ENCODE data around the gene BSN.

BSN gene

DNA sequence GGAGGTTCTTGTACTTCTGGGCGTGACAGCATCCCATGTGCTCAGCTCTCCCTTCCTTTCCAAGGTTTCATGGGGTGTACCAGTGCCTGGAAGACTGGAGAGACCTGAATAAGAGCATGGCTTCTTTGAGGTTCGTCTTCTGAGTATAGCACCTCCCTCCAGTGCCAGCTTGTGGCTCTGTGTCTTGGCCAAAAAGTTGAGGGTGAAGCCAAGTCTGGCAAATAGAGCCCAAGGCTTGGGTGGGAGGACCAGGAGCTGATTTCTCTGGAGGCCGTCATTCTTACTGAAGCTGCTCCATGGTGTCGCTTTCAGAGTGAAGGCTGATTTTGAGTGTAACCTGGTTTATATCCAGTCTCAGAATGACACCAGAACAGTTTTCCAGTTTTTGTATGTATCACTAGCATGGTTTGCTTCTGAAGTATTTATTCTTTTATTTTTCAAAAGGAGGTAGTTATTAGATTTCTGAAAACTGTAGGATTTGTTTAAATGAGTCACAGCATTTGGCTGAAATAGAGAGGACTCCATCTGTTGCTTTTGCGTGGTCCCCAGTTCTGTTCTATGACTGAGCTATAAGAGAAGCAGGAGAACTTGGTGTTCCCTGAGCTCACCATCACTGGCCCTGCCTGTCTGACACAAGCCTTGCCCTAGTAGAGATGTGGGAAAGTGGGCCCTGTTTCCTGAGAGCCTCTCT, 47.2 kb downstream of the BSN start:
- DNase-seq (ENCODE audit: low read depth, low spot score): no peak

DNA sequence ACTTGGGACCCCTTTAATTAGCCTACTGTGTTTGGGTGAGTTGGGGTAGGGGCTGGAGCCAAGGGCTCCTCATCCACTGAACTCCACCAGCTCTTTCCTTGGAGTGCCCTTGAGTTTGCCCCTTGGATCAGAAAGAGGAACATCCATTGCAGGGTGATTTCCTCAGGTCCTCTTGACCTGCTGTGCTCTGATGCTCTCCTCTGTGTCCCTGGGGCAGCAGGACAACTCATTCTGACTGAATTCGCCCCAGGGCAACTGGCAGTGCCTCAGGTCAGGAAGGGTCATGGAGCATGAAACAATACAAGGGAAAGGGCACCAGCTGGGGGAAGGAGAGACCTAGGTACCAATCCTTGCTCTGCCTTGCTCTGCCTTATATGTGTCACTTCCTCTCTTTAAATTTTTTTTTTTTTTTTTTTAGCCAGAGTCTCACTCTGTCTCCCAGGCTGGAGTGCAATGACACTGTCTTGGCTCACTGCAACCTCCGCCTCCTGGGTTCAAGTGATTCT, 47.8 kb downstream of the BSN start:
- DNase-seq (ENCODE audit: low read depth, low spot score): no peak

DNA sequence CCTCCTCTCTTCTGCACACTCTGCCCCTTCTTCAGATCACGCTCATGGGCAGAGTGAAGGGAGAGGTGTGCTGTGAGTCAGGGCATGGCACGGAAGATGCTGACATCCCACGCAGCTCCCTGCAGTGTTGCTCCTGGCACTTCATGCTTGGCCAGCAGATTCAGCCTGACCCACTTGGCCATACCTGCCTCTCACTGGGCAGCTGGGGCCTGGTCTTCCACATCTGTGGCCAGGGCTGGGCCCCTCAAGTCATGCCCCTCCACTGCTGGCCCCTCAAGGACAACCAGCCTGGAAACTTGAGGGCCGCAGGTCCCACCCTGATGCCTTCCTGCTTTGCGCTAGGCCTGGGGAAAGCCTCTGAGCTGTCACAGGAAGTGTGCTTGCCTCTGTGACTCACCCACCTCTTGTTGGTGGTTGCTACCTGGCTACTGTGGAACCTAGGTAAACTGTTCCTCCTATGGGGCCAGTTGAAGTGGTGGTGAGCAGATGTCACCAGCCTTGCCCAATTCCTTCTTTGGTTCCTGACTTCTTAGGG, 48.7 kb downstream of the BSN start:
- peak; percentile 31 for DNase-seq (ENCODE audit: low read depth, low spot score)

DNA sequence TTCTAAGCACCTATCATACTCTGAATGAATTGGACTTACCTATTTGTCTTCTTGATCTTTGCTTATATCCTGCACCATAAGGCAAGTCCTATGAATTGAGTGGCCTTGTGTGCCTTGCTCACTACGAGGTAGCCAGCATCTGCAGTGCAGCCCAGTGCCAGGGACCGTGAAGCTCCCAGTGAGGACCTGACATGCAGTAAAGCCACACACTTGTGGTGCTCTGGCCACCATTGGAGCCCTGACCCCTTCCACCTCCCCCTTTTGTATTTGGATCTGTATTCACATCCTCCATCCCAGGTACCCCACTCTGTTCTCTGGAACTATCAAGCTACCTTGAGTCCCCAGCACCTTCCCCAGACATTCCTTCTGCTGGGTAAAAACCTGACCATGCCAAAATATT, 52.1 kb downstream of the BSN start:
- no peak for DNase-seq (ENCODE audit: low read depth, low spot score)

DNA sequence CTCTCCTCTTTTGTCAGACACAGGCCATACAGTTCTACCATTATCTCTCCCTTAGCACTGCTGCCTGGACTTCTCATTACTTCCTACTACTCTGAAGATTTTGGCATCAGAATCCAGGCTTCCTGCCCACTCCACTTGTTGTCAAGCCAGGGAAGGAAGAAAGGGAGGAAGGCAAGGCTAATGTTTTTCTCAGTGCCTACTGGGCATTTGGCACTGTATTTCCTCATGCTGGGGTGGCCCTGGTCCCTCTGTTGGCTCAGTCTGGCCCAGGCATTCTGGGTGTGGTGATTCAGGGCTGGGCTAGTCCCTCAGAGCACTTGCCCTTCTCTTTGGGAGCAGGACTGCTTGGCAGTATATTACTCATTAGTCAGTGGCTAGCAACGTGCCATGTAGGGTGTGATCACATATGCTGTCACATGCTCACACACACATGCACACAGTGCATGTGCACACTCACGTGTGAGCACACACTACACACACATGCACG, 52.9 kb downstream of the BSN start:
- DNase-seq (ENCODE audit: low read depth, low spot score): no peak

- DNase-seq (ENCODE audit: low read depth, low spot score): no peak
Observed at GRCh38 chr3:49607796-49608195, 53.5 kb downstream of the BSN start.

GRCh38 chr3:49609314-49609713, 55.0 kb downstream of the BSN start:
- no peak for DNase-seq (ENCODE audit: low read depth, low spot score)

GRCh38 chr3:49609815-49610214, 55.5 kb downstream of the BSN start:
- no peak for DNase-seq (ENCODE audit: low read depth, low spot score)

- no peak for DNase-seq (ENCODE audit: low read depth, low spot score)
Observed at GRCh38 chr3:49610666-49611280, 56.5 kb downstream of the BSN start.

DNA sequence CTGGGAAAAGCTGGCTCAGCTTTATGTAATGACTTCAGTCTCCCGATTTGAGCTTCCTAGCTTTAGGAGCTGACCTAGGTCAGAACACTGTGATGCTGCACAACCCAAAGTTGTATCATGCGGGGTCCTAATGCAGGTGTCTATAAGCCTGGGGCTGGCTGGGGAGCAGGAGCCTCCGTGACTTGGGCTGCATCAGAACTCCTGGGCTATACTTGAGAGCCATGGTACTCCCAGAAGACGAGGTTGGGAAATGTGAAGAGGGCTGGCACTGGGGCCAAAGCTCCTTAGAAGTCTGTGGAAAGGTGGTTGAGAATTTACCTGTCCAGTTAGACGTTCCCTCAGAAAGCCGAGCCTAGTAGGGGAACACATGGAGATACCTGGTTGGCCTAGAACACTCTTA, 57.0 kb downstream of the BSN start:
- DNase-seq (ENCODE audit: low read depth, low spot score): no peak

DNA sequence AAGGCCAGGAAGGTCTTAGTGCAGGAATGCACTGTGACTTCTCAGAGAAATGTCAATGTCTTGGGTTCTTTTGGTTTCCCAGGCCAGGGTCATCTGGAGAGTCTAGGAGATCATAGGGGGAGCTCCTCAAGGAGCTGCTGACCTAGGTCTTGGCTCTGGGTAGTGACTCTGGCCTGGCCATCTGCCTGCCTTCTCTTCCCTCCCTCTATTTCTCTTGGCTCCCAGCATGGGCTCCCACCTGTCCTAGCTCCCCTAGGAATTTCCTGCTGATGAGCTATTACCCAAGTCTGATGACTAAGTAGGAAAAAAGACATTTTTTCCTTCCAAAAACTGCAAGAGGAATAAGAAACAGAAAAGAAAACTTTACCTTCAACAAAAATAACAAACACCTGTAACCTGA, 57.4 kb downstream of the BSN start:
- no peak for DNase-seq (ENCODE audit: low read depth, low spot score)

DNA sequence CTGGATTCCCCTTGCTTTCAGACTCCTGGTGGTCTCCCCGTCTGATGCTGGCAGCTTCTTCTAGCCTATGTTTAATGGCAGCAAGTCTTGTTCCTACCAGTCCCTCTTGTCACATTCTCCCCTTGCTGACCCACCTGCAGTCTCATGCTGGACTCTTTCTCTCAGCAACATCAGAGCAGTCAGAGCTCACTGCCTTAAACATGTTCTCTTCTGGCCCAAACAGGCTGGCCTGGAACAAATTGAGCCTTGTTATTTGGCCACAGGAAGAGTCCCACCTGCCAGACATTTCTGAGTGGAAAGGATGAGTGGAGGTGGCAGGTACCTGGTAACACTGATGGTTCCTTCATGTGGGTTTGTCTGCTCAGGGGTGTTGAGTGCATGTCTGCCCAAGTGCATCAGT, 60.7 kb downstream of the BSN start:
- no peak for DNase-seq (ENCODE audit: low read depth, low spot score)

DNA sequence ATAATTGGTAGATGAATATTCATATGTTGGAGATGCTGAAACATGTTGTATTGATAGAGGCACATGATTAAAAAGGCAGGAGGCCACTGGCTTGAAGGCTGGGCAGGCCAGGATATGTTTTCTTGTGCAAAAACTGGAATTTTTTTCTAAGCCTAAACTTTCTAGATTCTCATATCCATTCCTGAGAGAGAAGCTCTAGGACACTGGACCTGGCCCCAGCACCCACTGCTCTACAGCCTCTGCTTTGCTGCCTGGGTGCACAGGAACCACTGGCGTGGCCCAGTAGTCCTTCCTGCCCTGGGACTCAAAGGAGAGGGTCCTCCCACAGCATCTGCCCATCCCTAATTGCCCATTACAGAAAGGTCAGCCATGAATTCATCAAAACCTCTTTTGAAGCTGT, 61.8 kb downstream of the BSN start:
- no peak for DNase-seq (ENCODE audit: low read depth, low spot score)

- DNase-seq (ENCODE audit: low read depth, low spot score): no peak
Observed at GRCh38 chr3:49616491-49616941, 62.2 kb downstream of the BSN start.

DNA sequence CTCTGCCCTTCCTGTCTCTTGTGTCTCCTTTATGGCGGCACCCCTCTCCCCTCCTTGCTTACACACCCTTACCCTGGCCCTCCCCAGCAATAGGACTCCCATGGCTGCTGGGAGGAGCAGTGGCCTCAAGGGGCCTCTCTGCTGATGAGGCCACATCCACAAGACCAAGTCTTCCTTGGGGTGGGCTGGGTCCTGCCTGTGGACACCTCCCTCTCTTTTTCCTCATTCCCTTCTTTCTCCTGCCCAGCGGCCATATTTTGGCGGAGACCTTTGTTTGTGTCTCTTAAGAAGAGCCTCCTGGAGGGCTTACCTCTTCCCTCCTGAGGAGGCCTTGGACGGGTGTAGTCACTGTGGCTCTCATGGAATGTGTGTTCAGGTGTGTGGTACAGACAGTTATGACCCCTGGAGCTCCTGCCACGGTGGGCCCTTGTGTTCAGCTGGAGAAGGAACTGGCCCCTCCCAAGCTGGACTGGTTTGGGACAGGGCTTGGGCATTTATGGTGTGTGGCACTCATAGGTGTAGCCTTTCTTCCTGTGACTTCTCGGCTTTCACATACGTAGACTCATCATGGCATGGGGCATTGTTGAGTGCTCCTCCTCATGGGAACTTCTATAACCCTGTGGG, 63.2 kb downstream of the BSN start:
- DNase-seq (ENCODE audit: low read depth, low spot score): no peak

DNA sequence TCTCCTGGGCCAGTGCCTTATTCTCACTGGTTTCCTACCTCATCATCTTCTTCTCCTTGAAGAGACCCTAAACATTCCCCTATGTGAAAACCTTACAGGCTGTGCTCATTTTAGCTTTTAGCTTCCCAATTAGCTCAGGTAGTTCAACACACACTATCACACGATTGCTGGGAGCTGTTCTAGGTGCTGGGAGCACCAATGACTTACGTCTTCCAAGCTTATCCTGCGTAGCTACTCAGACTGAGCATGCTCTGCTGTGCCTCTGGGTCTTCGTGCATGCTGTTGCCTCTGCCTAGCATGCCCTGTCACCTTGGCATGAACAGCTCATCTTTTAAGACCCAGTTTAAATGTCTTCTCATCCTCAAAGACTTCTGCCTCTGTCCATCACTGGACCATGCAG, 64.1 kb downstream of the BSN start:
- DNase-seq (ENCODE audit: low read depth, low spot score): no peak

DNA sequence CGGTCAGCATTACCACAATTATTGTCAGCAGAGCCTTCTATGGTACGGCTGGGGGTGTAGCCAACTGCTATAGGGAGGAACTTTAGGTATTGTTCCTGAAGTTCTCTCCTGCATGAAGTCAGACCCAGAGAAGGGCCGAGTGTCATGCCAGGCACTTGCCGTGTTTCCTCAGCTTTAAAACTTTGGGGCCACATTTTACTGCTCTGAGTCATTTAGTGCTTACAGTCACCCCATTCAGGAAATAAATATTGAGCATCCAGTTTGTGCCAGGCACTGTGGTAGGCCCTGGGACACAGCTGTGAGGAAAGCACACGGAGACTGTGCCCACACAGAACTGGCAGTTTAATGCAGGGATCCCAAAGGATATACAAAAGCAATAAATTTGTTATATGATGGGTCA, 65.4 kb downstream of the BSN start:
- DNase-seq (ENCODE audit: low read depth, low spot score): no peak

- no peak for DNase-seq (ENCODE audit: low read depth, low spot score)
Observed at GRCh38 chr3:49620728-49621127, 66.5 kb downstream of the BSN start.

- DNase-seq (ENCODE audit: low read depth, low spot score): no peak
Observed at GRCh38 chr3:49623071-49623470, 68.8 kb downstream of the BSN start.

DNA sequence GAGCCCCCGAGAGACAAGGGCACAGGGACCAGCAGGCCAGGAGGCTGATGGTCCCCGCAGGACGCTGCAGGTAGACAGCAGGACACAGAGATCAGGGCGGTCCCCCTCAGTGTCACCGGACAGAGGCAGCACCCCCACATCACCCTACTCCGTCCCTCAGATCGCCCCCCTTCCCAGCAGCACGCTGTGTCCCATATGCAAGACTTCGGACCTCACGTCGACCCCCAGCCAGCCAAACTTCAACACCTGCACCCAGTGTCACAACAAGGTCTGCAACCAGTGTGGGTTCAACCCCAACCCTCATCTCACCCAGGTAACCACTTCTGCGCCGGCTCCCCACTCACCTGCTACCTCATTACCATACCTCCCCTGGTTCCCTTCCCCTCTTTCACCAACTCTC, 70.8 kb downstream of the BSN start:
- no peak for DNase-seq (ENCODE audit: low read depth, low spot score)

DNA sequence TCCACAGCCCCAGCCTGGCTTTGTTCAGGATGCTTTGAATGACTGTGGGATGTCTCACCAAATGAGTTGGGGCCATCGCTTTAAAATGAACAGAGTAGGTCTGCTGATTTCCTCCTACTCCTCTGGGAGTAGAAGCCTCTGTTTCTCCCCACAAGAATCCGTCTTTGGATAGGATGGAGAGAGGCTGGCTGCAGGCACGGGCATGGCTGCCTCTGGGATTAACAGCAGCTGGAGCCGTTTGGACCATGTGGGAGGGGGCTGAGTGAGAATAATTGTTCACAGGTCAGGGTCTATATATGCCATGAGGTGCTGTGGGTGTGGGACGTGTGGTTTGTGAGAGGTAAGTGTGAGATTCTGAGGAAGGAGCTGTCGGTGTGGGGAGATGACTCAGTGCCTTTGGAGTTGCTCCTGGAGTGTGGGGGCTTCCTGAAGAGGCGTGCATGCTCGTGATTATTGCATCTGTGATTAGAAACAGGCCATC, 71.9 kb downstream of the BSN start:
- DNase-seq (ENCODE audit: low read depth, low spot score): no peak

DNA sequence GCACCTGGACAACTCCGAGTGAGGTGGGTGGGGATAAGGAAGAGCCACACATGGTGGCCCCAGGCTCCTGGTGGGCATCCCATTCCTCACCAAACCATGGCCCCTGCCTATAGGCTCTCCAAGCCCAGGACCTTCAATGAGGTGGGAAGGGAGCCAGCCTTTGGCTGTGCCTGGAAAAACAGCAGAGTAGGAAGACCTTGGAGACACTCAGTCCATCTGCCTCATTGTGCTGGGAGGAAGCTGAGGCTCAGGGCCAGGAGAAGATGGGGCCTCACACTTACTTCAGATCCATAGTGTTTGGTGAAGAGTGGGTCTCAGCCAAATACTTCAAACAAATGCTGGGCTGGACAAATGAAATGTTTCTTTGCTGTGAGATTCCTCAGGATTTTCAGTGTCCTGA, 72.5 kb downstream of the BSN start:
- DNase-seq (ENCODE audit: low read depth, low spot score): no peak

Measured in activated CD4-positive, CD25-positive, alpha-beta regulatory T cell treated with anti-CD3 and anti-CD28 coated beads, Interleukin-2, amount 50 U/mL, for 16 hours (primary cell).